GM19455 (cell line): ENCODE data around the gene CREBBP.

Experiments used
- ATAC-seq: cut with Tn5 transposase; IDR thresholded peaks from one replicate; pipeline ENCODE4 v1.9.1; 2021; ENCODE audit not compliant: unreplicated experiment

Gene CREBBP

DNA sequence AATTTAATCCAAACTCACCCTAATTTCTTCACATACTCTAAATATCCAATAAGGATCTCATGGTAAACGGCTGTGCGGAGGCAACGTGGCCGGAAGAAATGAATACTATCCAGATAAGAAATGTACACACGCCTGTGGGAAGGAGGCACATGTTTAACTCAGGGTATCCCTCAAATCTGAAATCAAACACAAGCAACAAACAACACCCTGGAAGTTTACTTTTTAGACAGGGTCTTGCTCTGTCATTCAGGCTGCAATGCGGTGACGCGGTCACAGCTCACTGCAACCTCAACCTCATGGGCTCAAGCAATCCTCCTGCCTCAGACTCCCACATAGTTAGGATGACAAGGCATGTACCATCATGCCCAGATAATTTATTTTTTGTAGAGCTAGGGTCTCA, 142.0 kb downstream of the CREBBP start:
- no peak for ATAC-seq

- no peak for ATAC-seq
Measured at GRCh38 chr16:3738128-3738527, 142.4 kb downstream of the CREBBP start.

DNA sequence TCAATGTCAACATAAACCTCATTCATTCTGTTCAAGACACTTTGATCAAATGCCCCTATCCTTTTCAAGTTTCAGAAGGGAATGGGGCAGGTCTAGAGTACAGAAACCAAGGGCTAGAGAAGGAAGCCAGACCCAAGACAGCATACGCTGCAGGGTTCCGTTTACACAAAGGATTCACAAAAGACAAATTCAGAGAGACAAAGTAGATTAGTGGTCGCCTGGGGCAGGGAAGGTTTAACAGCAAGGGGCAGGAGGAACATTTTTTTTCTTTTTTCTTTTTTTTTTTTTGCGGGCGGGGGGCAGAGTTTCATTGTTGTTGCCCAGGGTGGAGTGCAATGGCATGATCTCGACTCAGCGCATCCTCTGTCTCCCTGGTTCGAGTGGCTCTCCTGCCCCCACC, 143.3 kb downstream of the CREBBP start:
- no peak for ATAC-seq

DNA sequence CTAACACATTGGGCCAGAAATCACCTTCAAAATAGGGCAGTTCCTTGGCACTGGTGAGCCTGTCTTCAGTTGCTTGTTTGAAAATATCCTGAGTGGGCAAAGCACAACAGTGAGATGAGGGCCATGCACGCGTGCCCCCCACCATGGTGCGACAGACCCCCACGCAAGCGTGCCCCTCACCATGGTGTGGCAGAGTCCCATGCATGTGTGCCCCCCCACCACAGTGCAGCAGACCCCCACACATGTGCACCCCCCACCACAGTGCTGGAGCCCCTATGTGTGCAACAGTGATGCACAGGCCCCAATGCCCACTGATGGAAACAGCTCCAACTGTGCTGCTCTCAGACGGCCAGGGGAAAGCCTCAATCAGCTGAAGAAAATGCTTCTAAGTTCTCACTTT, 144.4 kb downstream of the CREBBP start:
- ATAC-seq = no peak

- no peak for ATAC-seq
Measured at GRCh38 chr16:3735541-3735940, 145.0 kb downstream of the CREBBP start.

DNA sequence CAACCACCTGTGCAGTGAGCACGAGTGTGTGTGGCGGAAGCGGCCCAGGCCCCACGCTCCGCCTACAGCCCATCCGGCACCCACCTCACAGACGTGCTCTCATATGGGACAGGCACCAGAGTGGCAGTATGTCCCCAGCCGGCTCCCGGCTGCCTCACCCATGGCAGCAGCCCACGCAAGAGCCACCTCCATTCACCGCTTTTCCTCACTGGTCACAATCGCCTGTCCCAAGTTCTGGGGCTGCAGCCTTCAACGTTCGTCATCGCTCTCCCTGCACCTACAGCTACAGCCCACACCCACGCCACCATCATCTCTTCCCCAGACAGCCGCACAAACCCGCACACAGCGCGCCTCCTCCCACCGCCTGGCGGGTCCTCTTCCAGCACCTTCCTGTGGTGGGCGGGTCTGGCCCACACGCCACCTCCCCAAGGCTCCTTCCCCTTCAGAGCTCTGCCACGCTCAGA, 145.7 kb downstream of the CREBBP start:
- ATAC-seq = no peak

GRCh38 chr16:3734084-3734757, 146.3 kb downstream of the CREBBP start:
- ATAC-seq = no peak

DNA sequence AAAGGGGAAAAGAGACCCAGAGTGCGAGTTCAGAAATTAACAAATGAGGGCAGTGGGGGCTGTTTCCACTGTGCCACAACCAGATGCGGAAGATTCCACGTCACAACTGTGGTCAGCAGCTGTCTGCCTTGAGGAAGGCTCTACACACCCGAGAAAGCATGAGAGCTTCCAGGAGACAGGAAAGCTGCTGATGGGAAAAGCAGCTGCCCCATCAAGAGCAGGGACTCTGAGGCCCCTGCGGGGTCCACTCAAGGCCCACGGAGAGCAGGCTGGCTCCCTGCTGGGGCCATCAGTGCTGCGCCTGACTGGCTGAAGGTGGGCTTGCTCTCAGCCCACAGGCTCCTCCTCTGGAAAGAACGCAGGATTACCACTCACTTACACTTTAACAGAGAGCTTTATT, 148.3 kb downstream of the CREBBP start:
- no peak for ATAC-seq

- no peak for ATAC-seq
Measured at GRCh38 chr16:3731126-3731935, 149.2 kb downstream of the CREBBP start.

DNA sequence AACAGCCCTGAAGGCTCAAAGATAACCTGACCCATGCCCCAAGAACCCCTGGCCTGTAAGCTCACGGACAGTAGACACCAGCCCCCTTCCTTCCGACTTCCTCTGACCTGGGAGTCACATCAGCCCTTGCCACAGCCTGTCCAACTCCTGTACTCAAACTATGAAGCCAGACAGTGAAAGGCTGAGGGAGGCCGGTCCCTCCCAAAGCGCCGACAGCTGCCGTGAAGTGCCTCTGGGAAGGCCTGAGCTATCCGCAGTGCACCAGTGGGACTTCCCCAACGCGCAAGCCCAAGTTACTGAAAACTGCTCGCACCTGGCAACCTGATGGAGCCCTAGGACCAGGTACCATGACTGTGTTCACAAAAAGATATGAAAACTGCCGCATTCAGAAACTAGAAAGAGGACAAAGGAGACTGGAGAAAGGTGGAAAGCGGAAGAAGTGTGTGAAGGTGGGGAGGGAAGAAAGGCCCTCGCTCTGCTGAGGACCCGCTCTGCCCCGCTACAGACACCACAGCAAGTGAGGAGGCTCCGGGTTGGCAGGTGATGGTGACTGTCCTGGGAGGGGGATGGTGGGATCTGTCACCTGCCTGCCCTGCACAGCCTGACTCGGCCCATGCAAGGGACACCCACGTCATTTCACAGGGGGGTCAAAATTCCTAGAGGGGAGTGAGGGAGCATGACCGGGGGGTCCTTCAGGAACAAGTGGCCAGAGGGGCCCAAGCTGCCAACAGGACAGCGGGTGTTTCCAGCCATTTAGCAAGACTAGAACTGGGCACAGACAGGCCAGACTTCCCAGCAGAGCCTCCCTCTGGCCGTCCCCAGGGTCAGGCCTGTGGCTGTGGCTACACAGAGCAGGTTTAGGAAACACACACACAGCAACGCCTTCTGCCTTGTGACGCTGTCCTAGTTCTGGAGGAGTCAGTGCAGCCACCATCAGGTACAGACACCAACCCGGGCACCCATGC, 150.1 kb downstream of the CREBBP start:
- no peak for ATAC-seq

GRCh38 chr16:3729161-3730112, 151.1 kb downstream of the CREBBP start:
- no peak for ATAC-seq

DNA sequence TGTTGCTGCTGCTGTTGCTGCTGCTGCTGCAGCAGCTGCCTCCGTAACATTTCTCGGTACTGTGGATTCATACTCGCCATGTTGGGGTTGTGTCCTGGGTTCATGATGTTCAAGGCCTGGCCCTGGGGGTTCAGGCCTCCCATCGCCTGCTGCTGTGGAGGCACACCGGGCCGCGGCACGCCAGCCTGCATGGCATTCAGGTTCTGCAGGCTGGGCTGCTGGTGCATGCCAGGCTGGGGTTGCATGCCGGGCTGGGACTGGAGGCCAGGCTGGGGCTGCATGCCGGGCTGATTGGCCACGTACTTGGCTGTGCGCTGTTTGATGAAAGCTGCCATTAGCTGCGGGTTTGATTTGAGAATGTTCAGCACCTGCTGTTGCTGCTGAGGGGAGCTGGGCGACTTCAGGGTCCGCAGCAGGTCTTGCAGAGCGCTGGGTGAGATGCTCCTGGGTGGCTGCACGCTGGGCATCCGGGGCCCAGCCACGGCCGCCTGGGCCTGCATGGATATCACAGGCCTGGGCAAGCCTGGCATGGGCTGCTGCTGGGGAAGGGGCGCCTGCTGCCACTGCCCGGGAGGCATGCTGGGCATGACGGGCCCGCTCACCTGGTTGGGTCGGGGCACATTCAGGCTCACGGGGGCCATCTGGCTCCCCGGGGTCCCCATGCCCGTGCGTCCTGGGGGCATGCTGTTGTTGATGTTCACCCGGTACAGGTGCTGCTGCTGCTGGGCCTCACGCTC, 151.9 kb downstream of the CREBBP start:
- no peak for ATAC-seq

DNA sequence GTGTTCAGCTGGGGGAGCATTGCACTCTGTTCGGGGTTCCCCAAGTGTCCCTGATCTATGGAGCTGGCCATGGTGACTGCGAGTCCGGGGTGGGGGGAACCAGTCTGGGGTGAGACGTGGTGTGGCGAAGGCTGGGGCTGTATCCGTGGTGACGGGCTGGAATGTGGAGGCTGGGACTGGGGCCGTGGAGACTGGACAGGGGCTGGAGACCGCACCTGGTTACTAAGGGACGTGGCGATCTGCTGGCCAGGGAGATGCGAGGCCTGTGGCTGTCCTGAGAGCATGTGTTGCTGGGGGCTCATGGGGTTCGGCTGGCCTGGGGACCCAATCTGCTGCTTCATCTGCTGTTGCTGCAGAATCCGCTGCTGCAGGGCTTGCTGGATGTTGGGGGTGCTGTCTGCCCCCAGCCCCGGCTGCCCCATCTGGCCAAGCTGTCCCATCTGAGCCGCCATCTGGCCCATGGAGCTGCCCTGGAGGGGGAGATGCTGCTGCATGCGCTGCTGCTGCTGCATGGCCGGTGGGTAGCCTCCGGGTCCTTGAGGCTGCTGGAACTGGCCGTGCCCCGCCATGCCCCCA, 152.6 kb downstream of the CREBBP start:
- ATAC-seq = no peak

- ATAC-seq = no peak
Measured at GRCh38 chr16:3726021-3726687, 154.4 kb downstream of the CREBBP start.

DNA sequence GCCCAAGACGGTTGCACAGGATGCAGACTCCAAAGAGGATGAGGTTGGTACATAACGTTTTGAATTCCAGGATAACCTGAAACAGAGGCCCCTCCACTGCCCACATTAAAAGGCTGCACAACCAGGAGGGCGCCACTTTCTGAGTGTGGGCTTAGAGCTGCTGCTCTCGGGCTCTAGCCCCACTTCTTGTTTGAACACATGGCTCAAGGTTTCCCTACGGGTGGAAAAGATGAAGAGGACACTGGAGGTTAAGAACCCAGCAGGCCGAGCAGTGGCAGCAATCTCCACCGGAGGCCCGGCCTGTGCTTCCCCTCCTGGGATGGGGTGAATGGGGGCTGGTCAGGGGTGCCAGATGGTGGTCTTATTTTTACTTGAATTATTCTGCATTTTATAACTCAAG, 155.2 kb downstream of the CREBBP start:
- ATAC-seq = no peak

DNA sequence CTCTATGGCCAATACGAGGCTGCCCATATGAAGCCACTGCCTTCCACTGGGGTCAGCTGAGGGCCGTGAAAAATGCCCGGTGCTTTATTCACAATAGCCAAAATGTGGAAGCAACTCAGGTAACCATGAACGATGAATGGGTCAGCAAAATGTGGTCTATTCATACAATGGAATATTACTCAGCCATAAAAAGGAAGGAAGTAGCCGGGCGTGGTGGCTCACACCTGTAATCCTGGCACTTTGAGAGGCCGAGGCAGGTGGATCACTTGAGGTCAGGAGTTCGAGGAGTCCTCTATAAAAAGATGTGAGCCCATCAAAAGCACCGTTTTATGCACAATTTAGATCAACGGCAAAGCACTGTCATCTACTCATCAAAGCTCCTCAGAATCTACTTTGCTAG, 158.0 kb downstream of the CREBBP start:
- no peak for ATAC-seq

DNA sequence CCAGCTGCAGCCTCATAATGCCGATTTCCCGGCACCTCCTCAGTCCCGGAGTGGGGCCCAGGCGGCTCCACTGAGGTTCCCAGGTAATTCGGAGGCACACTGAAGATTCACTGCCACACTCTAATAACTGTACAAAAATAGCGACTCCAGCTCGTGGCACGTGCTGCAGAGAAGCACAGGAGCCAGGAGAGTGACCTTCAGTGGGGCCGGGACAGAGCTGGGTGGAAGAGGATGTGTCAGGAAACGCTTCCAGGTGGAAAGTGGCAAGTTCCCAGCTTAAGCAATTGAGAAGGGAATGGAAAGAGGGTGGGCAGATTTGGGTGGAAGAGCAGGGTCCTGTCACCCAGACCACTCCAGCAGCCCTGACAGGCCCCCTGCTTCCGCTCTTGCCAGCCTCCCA, 160.1 kb downstream of the CREBBP start:
- no peak for ATAC-seq

GRCh38 chr16:3718628-3719027, 161.9 kb downstream of the CREBBP start:
- no peak for ATAC-seq

- ATAC-seq = no peak
Measured at GRCh38 chr16:3718019-3718391, 162.5 kb downstream of the CREBBP start.
